Embryonic facial prominence (tissue), 1 donor: Measurements from ENCODE around the gene CISD1.
"Not testable (repeated sequence)": the region's sequence is repeated elsewhere in the genome, so short reads cannot be mapped to it uniquely, and the experiment has no call there.

ENCODE experiments used
- DNase-seq: peaks from one replicate; pipeline ENCODE4 v3.0.0-alpha.2; 2016; ENCODE audit errors: extremely low spot score

Gene CISD1

DNA sequence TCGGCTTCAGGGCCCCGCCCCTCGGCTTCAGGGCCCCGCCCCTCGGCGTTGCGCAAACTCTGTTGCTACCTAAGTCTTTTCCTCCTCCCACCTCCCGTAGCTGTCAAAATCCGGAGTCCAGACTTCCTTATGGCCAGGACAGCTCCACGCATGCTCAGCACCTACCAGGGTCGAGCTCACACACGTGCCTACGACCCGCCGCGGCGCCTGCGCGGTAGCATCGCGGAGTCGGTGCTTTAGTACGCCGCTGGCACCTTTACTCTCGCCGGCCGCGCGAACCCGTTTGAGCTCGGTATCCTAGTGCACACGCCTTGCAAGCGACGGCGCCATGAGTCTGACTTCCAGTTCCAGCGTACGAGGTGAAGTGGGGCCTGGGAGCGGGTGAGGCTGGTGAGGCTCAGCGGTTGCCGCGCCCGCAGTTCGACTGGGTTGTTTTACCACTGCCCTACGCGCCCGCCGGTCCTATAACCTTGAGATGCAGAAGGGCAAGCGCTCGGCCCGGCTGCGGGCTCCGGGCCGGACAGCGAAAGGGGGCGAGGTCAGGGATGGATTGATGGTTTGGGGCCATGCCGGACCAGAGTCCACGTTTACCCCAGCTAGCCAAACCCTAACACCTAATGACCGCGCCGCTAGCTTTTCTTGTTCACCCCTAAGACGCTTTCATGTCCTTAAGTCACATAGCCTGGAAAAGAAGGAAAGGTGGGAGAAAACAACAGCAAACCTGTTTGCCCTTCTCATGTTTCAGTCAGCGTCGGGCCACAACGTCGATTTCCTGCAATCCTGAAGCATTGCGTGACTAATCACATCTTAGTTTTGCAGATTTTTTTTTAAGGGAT lies at the start of gene CISD1:
CISD1 (plus strand) TSS at position 217 of the 836 bp plus-strand sequence; CDS start at position 329, 112 bp downstream.
- peak; percentile 98 for DNase-seq

DNA sequence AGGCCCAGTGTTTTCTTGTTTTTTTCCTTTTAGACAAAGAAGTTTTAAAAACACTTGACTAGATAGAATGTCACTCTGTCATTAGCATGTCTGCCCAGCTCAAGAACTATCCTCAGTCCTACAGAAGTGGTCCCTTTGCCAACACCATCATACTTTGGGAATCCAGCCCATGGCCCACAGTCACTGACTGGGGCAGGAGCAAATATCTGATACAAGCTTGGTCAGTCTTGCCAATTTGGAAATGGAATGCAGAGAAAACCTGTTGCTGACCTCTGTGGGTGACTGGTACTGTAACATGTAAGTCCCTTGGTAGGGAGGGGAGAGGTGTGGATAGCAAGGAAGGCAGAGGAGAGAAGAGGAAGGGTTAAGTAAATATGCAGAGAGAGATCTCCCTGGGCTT lies 49.1 kb upstream of the CISD1 start:
- no peak for DNase-seq

DNA sequence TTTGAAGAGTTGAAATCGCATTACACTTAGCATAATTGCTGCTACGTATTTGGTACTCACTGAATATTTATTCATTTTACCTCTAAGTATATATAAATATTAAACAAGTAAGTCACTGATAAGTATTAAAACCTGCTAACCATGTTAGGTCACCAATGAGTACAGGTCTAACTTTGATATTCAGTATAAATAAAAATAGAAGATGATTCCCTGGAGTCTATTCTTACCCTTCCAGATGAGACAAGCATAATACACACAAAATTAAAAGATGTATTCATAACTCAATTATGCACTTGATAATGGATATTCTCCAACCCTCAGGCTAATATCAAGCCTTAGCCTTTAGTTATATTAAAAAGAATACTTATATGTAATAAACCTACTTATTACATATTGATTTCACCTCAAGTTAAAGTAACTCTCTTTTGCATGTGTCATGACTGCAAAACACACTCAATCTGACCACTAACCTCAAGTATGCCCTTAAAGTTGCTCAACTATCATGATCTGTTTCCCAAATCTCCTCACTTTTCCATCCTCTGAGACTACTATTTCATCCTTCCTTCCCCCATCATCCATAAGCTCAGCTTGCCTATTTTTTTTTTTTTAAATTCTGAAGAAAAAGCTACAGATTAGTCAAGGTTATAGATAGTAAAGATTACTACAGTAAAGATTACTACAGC lies 48.1 kb upstream of the CISD1 start:
- no peak for DNase-seq

DNA sequence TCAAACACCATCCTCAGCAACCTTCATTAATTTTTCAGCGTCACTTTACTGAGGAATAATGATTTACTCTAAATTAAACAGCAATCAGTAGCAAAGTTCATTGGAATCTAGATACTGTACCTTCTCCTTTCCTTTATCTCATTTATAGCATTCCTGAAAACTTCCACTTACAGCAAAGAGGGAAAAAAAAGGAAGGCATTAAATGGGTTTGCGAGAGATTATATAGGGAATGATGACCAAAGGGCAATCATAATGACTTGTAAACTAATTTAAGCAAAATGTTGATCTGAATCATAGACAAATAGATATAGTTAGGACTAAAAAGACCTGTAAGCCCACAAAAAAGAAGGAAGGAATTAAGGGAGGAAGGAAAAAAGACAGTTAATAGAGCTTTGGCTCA lies 43.3 kb upstream of the CISD1 start:
- no peak for DNase-seq

DNA sequence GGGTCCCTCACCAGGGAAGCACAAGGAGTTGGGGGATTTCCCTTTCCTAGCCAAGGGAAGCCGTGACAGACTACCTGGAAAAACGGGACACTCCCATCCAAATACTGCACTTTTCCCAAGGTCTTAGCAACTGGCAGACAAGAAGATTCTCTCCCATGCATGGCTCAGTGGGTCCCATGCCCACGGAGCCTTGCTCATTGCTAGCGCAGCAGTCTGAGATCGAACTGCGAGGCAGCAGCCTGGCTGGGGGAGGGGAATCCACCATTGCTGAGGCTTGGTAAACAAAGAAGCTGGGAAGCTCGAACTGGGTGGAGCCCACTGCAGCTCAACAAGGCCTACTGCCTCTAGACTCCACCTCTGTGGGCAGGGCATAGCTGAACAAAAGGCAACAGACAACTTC lies 39.1 kb upstream of the CISD1 start:
- not testable (repeated sequence) for DNase-seq

DNA sequence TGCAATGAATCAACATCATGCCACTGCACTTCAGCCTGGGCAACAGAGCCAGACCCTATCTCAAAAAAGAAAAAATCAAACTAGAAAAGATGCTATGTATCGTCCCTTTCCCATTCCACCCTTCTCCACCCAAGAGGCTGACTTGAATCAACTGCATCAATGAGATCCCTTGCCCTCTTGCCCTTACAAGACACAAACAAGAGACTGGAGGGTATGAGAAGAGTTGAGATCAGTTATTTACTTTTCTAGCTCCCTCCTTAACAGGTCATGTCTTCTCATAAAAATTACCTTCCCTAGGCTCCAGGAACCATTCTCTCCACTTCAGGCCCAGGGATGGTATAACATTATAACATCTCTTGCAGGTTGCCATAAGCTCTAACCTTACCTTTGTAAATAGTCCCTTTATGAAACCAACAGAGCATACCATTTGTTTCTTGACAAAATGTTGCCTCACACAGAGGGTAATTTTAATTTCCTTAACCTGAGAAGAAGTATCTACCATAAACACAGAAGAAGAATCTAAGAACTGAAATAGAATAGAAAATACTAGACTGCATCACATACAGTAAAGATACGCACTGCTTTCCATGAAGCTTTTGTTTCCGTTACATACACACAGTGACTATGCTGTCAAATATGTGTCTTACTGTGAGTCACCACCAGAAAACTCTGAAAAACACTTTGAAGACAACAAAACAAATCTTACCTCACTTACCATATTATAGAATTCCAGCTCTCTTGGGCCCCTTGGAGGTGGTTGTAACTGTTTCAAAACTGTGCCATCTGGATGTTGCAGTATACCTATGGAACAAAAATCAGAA lies 31.7 kb upstream of the CISD1 start:
- no peak for DNase-seq

DNA sequence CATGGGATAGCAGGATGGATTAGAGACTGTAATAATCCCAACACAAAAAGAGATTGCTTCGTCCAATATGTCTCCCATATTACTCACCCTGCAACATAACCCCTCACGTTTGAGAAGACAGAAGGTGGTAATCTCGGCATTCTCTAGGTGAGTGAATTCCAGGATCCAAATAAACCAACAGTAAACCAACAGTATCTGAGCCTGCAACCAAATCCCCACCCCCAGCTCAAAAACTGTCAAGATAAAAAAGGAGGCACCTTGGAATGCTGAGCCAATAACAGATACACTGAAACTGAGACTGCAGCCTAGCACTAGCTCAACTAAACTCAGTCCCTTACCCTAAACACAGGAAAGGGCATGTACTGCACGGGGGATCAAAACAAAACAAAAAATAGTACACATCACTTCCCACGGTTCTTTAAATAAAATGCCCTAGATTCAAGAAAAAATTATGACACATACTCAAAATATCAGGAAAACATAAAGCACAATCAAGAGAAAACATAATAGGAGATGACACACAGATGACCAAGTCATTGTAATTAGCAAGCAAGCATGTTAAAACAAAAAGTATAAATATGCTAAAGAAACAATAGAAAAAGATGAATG lies 29.3 kb upstream of the CISD1 start:
- DNase-seq, result no peak

DNA sequence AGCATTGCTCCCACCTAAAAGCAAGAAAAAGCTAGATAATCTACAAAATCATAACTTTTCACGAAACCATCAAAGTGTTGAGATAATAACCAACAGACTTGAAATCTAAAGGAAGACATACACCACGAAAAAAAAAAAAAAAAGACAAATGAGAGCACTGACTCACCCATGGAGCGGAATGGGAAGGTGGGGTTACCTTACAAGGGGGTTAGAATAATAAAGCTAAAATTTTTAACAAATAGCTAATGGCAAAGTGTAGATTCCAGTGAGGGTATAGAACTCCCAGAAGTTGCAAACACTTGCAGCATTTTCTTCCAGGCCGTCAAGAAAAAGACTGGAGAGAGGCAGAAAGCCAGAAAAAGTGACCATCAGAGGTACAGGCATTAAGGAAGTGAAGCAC lies 28.4 kb upstream of the CISD1 start:
- DNase-seq, result no peak

DNA sequence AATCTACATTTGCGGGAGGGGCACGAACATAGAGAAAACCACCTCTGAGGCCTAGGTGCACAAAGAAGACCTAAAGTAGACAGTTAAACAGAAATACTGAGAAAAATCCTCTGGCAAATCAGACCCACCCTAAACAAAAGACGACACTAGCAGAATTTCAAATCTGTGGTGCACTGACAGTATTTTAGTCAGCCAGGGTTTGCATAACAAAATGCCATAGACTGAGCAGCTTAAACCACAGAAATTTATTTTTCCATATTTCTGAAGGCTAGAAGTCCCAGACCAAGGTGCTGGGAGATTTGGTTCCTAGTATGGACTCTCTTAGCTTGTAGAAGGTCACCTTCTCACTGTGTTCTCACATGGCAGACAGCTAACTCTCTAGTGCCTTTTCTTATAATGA lies 27.6 kb upstream of the CISD1 start:
- DNase-seq, result no peak

DNA sequence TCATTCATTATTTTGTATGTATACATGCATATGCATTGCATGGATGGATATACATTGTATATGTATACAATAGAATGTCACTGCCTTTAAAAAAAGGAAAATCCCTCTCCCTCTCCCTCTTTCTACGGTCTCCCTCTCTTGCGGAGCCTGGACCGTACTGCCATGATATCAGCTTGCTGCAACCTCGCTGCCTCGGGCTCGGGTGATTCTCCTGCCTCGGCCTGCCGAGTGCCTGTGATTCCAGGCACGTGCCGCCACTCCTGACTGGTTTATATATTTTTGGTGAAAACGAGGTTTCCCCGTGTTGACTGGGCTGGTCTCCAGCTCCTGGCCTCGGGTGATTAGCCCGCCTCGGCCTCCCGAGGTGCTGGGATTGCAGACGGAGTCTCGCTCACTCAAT lies 25.7 kb upstream of the CISD1 start:
- no peak for DNase-seq

DNA sequence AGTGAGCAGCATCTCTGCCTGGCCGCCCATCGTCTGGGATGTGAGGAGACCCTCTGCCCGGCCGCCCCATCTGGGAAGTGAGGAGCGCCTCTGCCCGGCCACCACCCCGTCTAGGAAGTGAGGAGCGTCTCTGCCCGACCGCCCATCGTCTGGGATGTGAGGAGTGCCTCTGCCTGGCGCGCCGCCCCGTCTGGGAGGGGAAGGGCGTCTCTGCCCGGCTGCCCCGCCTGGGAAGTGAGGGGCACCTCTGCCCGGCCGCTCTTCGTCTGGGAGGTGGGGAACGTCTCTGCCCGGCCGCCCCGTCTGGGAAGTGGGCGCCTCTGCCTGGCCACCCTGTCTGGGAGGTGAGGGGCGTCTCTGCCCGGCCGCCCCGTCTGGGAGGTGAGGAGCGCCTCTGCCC lies 25.2 kb upstream of the CISD1 start:
- not testable (repeated sequence) for DNase-seq

DNA sequence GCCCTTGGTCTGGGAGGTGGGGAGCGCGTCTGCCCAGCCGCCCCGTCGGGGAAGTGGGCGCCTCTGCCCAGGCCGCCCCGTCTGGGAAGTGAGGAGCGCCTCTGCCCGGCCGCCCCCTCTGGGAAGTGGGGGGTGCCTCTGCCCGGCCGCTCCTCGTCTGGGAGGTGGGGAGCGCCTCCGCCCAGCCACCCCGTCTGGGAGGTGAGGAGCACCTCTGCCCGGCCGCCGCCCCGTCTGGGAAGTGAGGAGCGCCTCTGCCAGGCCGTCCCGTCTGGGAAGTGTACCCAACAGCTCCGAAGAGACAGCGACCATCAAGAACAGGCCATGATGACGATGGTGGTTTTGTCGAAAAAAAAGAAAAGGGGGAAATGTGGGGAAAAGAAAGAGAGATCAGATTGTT lies 24.7 kb upstream of the CISD1 start:
- not testable (repeated sequence) for DNase-seq

DNA sequence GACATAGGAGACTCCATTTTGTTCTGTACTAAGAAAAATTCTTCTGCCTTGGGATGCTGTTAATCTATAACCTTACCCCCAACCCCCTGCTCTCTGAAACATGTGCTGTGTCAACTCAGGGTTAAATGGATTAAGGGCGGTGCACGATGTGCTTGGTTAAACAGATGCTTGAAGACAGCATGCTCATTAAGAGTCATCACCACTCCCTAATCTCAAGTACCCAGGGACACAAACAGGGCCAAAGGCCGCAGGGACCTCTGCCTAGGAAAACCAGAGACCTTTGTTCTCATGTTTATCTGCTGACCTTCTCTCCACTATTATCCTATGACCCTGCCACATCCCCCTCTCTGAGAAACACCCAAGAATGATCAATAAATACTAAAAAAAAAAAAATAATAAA lies 24.3 kb upstream of the CISD1 start:
- not testable (repeated sequence) for DNase-seq

DNA sequence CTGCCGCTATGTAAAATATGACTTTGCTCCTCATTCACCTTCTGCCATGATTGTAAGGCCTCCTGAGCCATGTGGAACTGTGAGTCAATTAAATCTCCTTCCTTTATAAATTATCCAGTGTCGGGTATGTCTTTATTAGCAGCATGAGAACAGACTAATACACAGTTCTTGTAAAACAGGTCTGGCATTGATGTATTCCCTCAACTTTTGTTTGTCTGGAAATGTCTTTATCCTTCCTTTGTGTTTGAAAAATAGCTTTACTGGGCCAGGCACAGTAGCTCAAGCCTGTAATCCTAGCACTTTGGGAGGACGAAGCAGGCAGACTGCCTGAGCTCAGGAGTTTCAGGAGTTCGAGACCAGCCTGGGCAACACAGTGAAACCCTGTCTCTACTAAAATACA lies 15.8 kb upstream of the CISD1 start:
- DNase-seq, result no peak

DNA sequence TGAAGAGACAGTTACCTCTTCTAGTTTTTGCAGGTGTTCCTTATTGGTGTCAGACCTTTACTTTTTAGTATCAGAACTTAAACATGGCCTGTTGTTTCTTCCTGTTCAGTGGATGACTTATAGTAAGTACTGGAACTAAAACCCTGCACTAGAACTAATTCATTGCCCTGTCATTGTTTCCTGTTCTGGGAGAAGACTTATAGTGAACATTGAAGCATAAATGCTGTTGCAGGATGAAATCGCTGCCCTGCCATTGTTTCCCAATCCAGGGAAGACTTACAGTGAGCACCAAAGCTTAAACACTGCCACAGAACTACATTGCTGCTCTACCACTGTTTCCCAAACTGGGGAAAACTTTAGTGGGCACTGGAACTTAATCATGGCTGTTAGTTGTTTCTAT lies 14.3 kb upstream of the CISD1 start:
- DNase-seq, result no peak

DNA sequence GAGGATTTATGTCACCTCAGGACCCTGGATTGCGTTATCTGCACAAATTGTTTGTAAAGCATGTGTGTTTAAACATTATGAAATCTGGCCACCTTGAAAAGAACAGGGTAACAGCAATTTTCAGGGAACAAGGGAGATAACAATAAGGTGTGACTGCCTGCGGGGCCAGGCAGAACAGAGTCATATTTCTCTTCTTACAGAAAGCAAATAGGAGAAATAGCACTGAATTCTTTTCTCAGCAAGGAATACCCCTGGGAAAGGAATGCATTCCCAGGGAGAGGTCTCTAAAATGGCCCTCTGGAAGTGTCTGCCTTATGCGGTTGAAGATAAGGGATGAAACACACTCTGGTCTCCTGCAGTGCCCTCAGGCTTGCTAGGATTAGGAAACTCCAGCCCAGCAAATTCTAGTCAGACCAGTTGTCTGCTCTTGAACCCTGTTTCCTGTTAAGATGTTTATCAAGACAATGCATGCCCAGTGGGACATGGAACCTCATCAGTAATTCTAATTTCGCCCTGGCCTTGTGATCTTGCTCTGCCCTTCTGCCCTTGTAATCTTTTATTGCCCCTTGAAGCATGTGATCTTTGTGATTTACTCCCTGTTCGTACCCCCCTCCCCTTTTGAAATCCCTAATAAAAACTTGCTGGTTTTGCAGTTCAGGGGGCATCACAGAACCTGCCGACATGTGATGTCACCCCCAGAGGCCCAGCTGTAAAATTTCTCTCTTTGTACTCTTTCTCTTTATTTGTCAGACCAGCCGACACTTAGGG lies 12.8 kb upstream of the CISD1 start:
- not testable (repeated sequence) for DNase-seq

DNA sequence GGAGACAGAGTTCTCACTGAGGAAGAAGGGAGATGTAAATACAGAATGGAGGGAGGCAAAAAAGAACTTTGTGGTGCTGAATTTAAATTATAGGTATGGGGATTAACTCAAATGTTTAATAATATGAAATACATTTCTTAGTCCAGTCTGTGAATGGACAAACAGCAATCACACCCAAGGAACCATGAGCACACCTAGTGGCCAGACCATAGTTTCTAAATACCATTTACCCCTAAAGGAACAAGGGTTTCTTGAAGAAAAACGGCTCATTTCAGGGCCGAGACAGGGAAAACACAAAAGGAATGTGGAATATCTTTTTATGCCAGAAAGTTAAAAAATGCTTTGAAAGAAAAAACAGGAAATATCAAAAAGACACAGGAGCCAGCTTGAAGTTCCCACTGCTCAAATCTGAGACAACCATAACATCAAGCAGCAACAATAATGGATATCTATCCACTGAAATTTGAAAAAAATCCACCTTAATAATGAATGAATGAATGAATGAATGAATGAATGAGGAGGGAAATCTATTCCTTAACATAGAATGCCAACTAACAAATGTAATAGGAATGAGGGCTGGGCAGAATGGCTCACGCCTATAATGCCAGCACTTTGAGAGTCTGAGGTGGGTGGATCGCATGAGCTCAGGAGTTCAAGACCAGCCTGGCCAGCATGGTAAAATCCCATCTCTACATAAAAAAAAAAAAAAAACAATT lies 9.8 kb upstream of the CISD1 start:
- DNase-seq, result no peak

DNA sequence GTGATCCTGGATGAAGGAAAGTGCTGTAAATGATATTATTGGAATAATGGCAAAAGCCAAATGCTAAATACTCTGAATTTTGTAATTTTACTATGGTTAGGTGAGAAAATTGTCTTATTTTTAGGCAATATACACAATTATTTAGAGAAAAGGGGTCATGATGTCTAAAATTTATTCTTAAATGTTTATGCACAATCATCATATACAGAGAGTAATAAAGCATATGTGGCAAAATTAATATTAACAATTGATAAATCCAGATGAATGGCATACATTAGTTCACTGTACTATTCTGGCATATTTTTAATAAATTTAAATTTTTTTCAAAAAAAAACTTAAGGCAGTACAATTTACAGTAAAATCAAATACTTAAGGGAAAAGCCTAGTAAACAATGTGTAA lies 8.6 kb upstream of the CISD1 start:
- DNase-seq, result no peak

DNA sequence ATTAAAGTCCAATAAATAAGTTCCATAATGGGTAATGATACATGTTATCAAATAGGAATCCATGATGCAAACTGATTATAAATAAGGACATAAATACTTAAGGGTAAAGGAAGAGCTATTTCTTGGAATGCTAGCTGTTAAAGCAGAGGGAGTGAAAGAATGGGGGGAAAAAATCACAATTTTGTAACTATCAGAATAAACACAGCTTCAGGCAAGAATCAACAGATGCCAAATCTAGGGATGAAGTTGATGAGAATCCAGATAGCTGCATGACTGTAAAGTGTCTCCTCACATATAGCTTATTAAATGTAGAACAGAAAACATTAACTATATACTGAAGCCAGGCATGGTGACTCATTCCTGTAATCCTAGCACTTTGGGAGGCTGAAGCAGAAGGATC lies 6.2 kb upstream of the CISD1 start:
- DNase-seq, result no peak

DNA sequence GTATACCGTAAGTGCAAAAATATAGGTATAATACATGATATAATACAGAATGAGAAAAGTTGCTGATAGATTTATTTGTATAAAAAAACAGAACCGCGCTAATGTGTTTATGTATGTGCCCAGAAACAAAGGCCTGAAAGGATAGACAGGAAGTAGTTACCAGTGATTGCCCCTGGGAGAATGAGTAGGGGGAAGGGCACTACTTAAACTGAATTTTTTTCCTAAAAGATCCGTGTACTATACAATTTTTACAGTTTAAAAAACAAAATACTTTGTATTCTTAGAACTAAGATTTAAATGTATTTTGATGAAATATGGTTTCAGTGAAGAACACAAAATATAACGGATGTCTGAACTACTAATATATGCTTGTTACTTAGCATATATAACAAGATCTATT lies 4.2 kb upstream of the CISD1 start:
- DNase-seq, result no peak

DNA sequence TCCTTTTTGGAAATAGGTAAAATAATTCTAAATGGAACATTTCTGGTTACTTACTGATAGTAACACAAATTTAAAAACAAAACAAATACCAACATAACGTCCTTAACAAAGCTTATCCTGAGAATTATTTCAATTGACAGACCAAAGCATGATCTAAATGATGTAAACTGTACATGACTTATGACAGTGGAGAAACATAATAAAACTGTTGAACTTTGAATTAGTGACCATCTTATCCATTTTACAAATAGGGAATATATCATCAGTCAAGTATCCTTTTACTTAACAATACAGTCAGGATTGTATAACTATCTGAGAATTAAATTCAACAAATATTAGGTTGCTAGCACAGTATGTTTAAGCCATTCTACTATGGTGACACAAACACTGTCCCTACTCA lies 3.7 kb upstream of the CISD1 start:
- DNase-seq, result no peak
